Forelimb muscle (tissue), 1 donor: ENCODE results near the gene IGFBP7. TPM values are rescaled to one million over a fixed set of nuclear protein-coding genes. Genes with fewer than 3 reads are reported as not detected.

Experiments
- DNase-seq: peaks from one replicate; pipeline ENCODE4 v3.0.0-alpha.2; 2013; ENCODE audit warnings: low read depth
- polyA plus RNA-seq: library from polyadenylated mRNA; unstranded; fragments of 120-200 nt; gene quantifications from one replicate; pipeline ENCODE4 v1.2.1, GENCODE V29; 2013; ENCODE audit not compliant: insufficient read length

Gene IGFBP7
- polyA plus RNA-seq, 1 donor: 102 TPM

- DNase-seq: no peak
Observed at GRCh38 chr4:57098415-57098814, 11.8 kb downstream of the IGFBP7 start.

- DNase-seq: no peak
Observed at GRCh38 chr4:57097711-57098110, 12.5 kb downstream of the IGFBP7 start.

- no peak for DNase-seq
Observed at GRCh38 chr4:57095956-57096355, 14.2 kb downstream of the IGFBP7 start.

- DNase-seq: no peak
Observed at GRCh38 chr4:57095245-57095644, 14.9 kb downstream of the IGFBP7 start.

GRCh38 chr4:57094832-57095223 lies 15.4 kb downstream of the IGFBP7 start:
- DNase-seq: no peak

- no peak for DNase-seq
Observed at GRCh38 chr4:57093845-57094831, 16.0 kb downstream of the IGFBP7 start.

GRCh38 chr4:57091657-57092162 lies 18.5 kb downstream of the IGFBP7 start:
- DNase-seq: no peak

- no peak for DNase-seq
Observed at GRCh38 chr4:57090079-57090478, 20.1 kb downstream of the IGFBP7 start.

GRCh38 chr4:57089549-57089948 lies 20.6 kb downstream of the IGFBP7 start:
- DNase-seq: no peak

- DNase-seq: no peak
Observed at GRCh38 chr4:57086031-57086723, 24.0 kb downstream of the IGFBP7 start.

GRCh38 chr4:57085278-57085677 lies 24.9 kb downstream of the IGFBP7 start:
- DNase-seq: no peak

- no peak for DNase-seq
Observed at GRCh38 chr4:57084360-57084759, 25.8 kb downstream of the IGFBP7 start.

GRCh38 chr4:57083090-57083489 lies 27.1 kb downstream of the IGFBP7 start:
- no peak for DNase-seq

GRCh38 chr4:57081651-57082621 lies 28.2 kb downstream of the IGFBP7 start:
- DNase-seq: no peak

- no peak for DNase-seq
Observed at GRCh38 chr4:57080781-57081650, 29.2 kb downstream of the IGFBP7 start.

GRCh38 chr4:57078685-57079521 lies 31.3 kb downstream of the IGFBP7 start:
- DNase-seq: no peak

GRCh38 chr4:57077550-57078343 lies 32.4 kb downstream of the IGFBP7 start:
- no peak for DNase-seq

GRCh38 chr4:57076646-57077045 lies 33.5 kb downstream of the IGFBP7 start:
- no peak for DNase-seq

GRCh38 chr4:57075367-57075766 lies 34.8 kb downstream of the IGFBP7 start:
- DNase-seq: no peak
